B cell (primary cell): ENCODE data around the gene SESTD1.

Source experiments
- EZH2 ChIP-seq: IDR thresholded peaks from 2 replicates; pipeline ENCODE4 v1.6.1; 2012; ENCODE audit warnings: borderline replicate concordance, low read depth, mild to moderate bottlenecking, moderate library complexity, low read length; ENCODE audit not compliant: insufficient read depth, poor library complexity, severe bottlenecking
- TF ChIP-seq, protein P1 (sequence below): fragments of 200-600 bp; IDR thresholded peaks from one replicate; pipeline ENCODE4 v1.8.0; 2022; ENCODE audit warnings: antibody characterized with exemption, mild to moderate bottlenecking

DNA sequence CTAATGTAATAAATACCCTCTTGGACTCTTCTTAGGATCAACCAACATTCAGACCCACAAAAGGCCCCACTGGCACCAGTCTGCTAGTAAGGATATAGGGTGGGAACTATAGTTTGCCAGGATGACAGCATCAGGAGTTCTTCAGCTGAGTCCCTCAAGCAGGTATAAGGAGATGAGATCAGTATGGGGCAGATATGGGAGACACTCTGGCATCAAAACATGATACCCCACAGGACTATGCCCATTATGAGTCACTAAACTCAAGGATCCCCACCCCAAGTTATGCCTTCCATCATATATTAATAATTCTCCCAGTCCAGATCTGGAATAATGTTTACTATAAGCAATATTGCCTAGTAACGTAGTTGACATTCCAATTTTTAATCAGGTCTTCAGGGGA, 131.6 kb downstream of the SESTD1 start:
- TF ChIP-seq, protein P1, sequence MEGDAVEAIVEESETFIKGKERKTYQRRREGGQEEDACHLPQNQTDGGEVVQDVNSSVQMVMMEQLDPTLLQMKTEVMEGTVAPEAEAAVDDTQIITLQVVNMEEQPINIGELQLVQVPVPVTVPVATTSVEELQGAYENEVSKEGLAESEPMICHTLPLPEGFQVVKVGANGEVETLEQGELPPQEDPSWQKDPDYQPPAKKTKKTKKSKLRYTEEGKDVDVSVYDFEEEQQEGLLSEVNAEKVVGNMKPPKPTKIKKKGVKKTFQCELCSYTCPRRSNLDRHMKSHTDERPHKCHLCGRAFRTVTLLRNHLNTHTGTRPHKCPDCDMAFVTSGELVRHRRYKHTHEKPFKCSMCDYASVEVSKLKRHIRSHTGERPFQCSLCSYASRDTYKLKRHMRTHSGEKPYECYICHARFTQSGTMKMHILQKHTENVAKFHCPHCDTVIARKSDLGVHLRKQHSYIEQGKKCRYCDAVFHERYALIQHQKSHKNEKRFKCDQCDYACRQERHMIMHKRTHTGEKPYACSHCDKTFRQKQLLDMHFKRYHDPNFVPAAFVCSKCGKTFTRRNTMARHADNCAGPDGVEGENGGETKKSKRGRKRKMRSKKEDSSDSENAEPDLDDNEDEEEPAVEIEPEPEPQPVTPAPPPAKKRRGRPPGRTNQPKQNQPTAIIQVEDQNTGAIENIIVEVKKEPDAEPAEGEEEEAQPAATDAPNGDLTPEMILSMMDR: no peak
- TF ChIP-seq EZH2: no peak
